GM19099 (cell line): ENCODE results near the gene CFTR.

Source experiments
- POLR2A ChIP-seq: IDR thresholded peaks from 3 replicates; pipeline ENCODE4 v1.6.1; 2011; ENCODE audit warnings: low read depth; ENCODE audit not compliant: insufficient read length; ENCODE audit errors: extremely low read depth

The CFTR gene

GRCh38 chr7:117603627-117604026 lies 123.8 kb downstream of the CFTR start:
- no peak for TF ChIP-seq POLR2A

GRCh38 chr7:117605712-117606111 lies 125.9 kb downstream of the CFTR start:
- no peak for TF ChIP-seq POLR2A

- TF ChIP-seq POLR2A: no peak
Measured at GRCh38 chr7:117606132-117606531, 126.3 kb downstream of the CFTR start.

GRCh38 chr7:117610396-117610795 lies 130.6 kb downstream of the CFTR start:
- TF ChIP-seq POLR2A: no peak

GRCh38 chr7:117612637-117613036 lies 132.8 kb downstream of the CFTR start:
- TF ChIP-seq POLR2A: no peak

- no peak for TF ChIP-seq POLR2A
Measured at GRCh38 chr7:117616694-117617093, 136.9 kb downstream of the CFTR start.

- TF ChIP-seq POLR2A: no peak
Measured at GRCh38 chr7:117619681-117620080, 139.9 kb downstream of the CFTR start.

GRCh38 chr7:117621075-117621618 lies 141.3 kb downstream of the CFTR start:
- TF ChIP-seq POLR2A: no peak

GRCh38 chr7:117623606-117624005 lies 143.8 kb downstream of the CFTR start:
- no peak for TF ChIP-seq POLR2A

- no peak for TF ChIP-seq POLR2A
Measured at GRCh38 chr7:117630501-117630900, 150.7 kb downstream of the CFTR start.

- no peak for TF ChIP-seq POLR2A
Measured at GRCh38 chr7:117630907-117631564, 151.2 kb downstream of the CFTR start.

GRCh38 chr7:117631652-117632051 lies 151.8 kb downstream of the CFTR start:
- TF ChIP-seq POLR2A: no peak

GRCh38 chr7:117637937-117638336 lies 158.1 kb downstream of the CFTR start:
- TF ChIP-seq POLR2A: no peak

GRCh38 chr7:117639966-117640365 lies 160.1 kb downstream of the CFTR start:
- TF ChIP-seq POLR2A: no peak

GRCh38 chr7:117640465-117640864 lies 160.6 kb downstream of the CFTR start:
- TF ChIP-seq POLR2A: no peak

GRCh38 chr7:117645481-117646165 lies 165.8 kb downstream of the CFTR start:
- no peak for TF ChIP-seq POLR2A

GRCh38 chr7:117648203-117648866 lies 168.5 kb downstream of the CFTR start:
- TF ChIP-seq POLR2A: no peak
